Smooth muscle cell of bladder (primary cell): Measurements from ENCODE around the gene RPL27A. TPM values are rescaled to one million over a fixed set of nuclear protein-coding genes. Genes with fewer than 3 reads are reported as not detected.

Source experiments
- total RNA-seq: library from RNA; depleted of rRNA; stranded (reverse); fragments of >200 nt; gene quantifications from 2 replicates; pipeline ENCODE4 v1.2.3, GENCODE V29; 2014

The RPL27A gene
- 1,279 and 1,355 TPM in 2 replicates for total RNA-seq

GRCh38 chr11:8682303-8683114, at the start of gene RPL27A, which contains the start of gene TRIM66:
TSS of gene RPL27A (plus strand) at chr11:8682792. CDS start at chr11:8682814, 22 bp downstream.
TSS of gene TRIM66 (minus strand) at chr11:8682665. CDS start at chr11:8672274, 10,391 bp downstream.

Other genes with a start within 250 kb of the RPL27A start
- gene STK33, start 88.6 kb upstream of the RPL27A start, total RNA-seq, result 0.37 and 0.57 TPM in 2 replicates
- 6.0 and 7.6 TPM in 2 replicates for gene TRIM66, start 127 bp upstream of the RPL27A start, total RNA-seq
- gene AKIP1, start 228.4 kb downstream of the RPL27A start, total RNA-seq, result 33.6 and 37.7 TPM in 2 replicates